ENCODE measurements around the gene C14orf180.

- TF ChIP-seq BRCA1 (IDR thresholded peaks at IDR 0.05; ENCODE audit: low read depth, low read length) (no peak), CTCF (IDR thresholded peaks at IDR 0.05 in 2 of 3, conservative IDR thresholded peaks at IDR 0.05 in 1 of 3; ENCODE audit: control insufficient read depth in 2 of 3, extremely low read depth in 1 of 3, insufficient read depth in 1 of 3, low read depth in 3 of 3, low read length in 3 of 3) (no peak), ZSCAN29 (IDR thresholded peaks at IDR 0.05) (no peak), ZNF592 (IDR thresholded peaks at IDR 0.05) (no peak), E2F4 (IDR thresholded peaks at IDR 0.05; ENCODE audit: low read depth, low read length) (no peak), IRF3 (IDR thresholded peaks at IDR 0.05) (no peak), HDAC6 (IDR thresholded peaks at IDR 0.05; ENCODE audit: unreplicated experiment) (no peak)
Observed at GRCh38 chr14:104591031-104591430, 11.5 kb downstream of the C14orf180 start.

Measured in GM12878 (cell line).